Measurements from ENCODE around the gene PTCH1. TPM values are rescaled to one million over a fixed set of nuclear protein-coding genes. Genes with fewer than 3 reads are reported as not detected.

Gene PTCH1
- total and polyA plus RNA-seq, 8 donors: 5.4 to 22.6 (median 14.7) TPM

GRCh38 chr9:95508242-95508967, 8.4 kb downstream of the PTCH1 start:
- intact Hi-C loops (cut with DNase I): no loop called here
- peak in 1 of 4 donors; percentile 0 for ATAC-seq
- 0 to 1% methylated on average over 62 to 111 of the region's 111 CpGs for WGBS, 2 donors
- peak in 3 of 6 donors; percentile 35 to 78 (median 57) for DNase-seq
- TF ChIP-seq, protein P1, sequence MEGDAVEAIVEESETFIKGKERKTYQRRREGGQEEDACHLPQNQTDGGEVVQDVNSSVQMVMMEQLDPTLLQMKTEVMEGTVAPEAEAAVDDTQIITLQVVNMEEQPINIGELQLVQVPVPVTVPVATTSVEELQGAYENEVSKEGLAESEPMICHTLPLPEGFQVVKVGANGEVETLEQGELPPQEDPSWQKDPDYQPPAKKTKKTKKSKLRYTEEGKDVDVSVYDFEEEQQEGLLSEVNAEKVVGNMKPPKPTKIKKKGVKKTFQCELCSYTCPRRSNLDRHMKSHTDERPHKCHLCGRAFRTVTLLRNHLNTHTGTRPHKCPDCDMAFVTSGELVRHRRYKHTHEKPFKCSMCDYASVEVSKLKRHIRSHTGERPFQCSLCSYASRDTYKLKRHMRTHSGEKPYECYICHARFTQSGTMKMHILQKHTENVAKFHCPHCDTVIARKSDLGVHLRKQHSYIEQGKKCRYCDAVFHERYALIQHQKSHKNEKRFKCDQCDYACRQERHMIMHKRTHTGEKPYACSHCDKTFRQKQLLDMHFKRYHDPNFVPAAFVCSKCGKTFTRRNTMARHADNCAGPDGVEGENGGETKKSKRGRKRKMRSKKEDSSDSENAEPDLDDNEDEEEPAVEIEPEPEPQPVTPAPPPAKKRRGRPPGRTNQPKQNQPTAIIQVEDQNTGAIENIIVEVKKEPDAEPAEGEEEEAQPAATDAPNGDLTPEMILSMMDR (IDR thresholded peaks at IDR 0.05): no peak
- H3K27me3 ChIP-seq: no peaks in the 10 kb centered on the region
- no peaks in the 10 kb centered on the region for H3K36me3 ChIP-seq
- no peak for FAIRE-seq
- H3K27ac ChIP-seq: peak overlapping the region; percentile 76 to 94 (median 86)
- H3K9me3 ChIP-seq: no peaks in the 10 kb centered on the region
- peaks cover 0 to 12% (median 11%) of the 10 kb centered on the region in 3 donors for H3K4me1 ChIP-seq
- peak overlapping the region; percentile 62 to 84 (median 74) for H3K4me3 ChIP-seq

- intact Hi-C loops (cut with DNase I): no loop called here
- 0 to 1% methylated on average over 29 to 36 of the region's 36 CpGs for WGBS, 2 donors
- ATAC-seq: peak; percentile 25 to 38 (median 34)
Measured at GRCh38 chr9:95507464-95508241, 9.1 kb downstream of the PTCH1 start.

GRCh38 chr9:95506678-95507463, 9.9 kb downstream of the PTCH1 start:
- FAIRE-seq: no peak
- ATAC-seq: peak; percentile 17 to 44 (median 27)
- peak in 5 of 6 donors; percentile 47 to 75 (median 61) for DNase-seq
- Histone ChIP-seq H3K27me3 (no peaks in the 10 kb centered on the region), H3K36me3 (no peaks in the 10 kb centered on the region), H3K4me3 (peak overlapping the region; percentile 62 to 84 (median 74)), H3K27ac (peak overlapping the region; percentile 76 to 94 (median 86)), H3K4me1 (peaks cover 0 to 20% (median 15%) of the 10 kb centered on the region in 3 donors), H3K9me3 (no peaks in the 10 kb centered on the region)
- TF ChIP-seq, protein P1 (IDR thresholded peaks at IDR 0.05): no peak
- 0% methylated on average over 60 of the region's 60 CpGs for WGBS, 2 donors
- intact Hi-C loops (cut with DNase I): no loop called here

More at GRCh38 chr9:95507464-95508241, 9.1 kb downstream of the PTCH1 start:
- H3K4me3 ChIP-seq: peak overlapping the region; percentile 62 to 84 (median 74)
- H3K27me3 ChIP-seq: no peaks in the 10 kb centered on the region
- DNase-seq (peak in 5 of 6 donors; percentile 53 to 79 (median 60)), FAIRE-seq (no peak)
- no peaks in the 10 kb centered on the region for H3K9me3 ChIP-seq
- TF ChIP-seq, protein P1 (IDR thresholded peaks at IDR 0.05): no peak
- no peaks in the 10 kb centered on the region for H3K36me3 ChIP-seq
- peak overlapping the region; percentile 76 to 94 (median 86) for H3K27ac ChIP-seq
- H3K4me1 ChIP-seq: peaks cover 0 to 20% (median 11%) of the 10 kb centered on the region in 3 donors

- peak overlapping the region; percentile 62 to 84 (median 74) for H3K4me3 ChIP-seq
- WGBS, 2 donors: 0% methylated on average over 22 to 23 of the region's 23 CpGs
- no peak for ATAC-seq
- H3K27ac ChIP-seq: peak overlapping the region; percentile 76 to 94 (median 86)
- H3K27me3 ChIP-seq: no peaks in the 10 kb centered on the region
- intact Hi-C loops (cut with DNase I): no loop called here
- peak in 3 of 6 donors; percentile 23 to 40 (median 28) for DNase-seq
- no peaks in the 10 kb centered on the region for H3K36me3 ChIP-seq
- FAIRE-seq: no peak
- no peaks in the 10 kb centered on the region for H3K9me3 ChIP-seq
- peaks cover 0 to 20% (median 15%) of the 10 kb centered on the region in 3 donors for H3K4me1 ChIP-seq
- TF ChIP-seq, protein P1 (IDR thresholded peaks at IDR 0.05): no peak
Measured at GRCh38 chr9:95506428-95506677, 10.4 kb downstream of the PTCH1 start.

Data from pancreas (tissue), 10 donors.